GM21390 (cell line): ENCODE data around the gene LCNL1.

Experiments used
- ATAC-seq: cut with Tn5 transposase; IDR thresholded peaks from one replicate; pipeline ENCODE4 v1.9.1; 2021; ENCODE audit not compliant: unreplicated experiment

The LCNL1 gene

GRCh38 chr9:137009217-137009616, 26.4 kb downstream of the LCNL1 start:
- no peak for ATAC-seq

GRCh38 chr9:137009938-137010732, 27.3 kb downstream of the LCNL1 start:
- ATAC-seq, result no peak

- no peak for ATAC-seq
Measured at GRCh38 chr9:137011156-137011555, 28.4 kb downstream of the LCNL1 start.

GRCh38 chr9:137011907-137012675, 29.3 kb downstream of the LCNL1 start:
- no peak for ATAC-seq

- ATAC-seq, result no peak
Measured at GRCh38 chr9:137012694-137013570, 30.1 kb downstream of the LCNL1 start.

GRCh38 chr9:137013571-137013940, 30.8 kb downstream of the LCNL1 start:
- ATAC-seq, result no peak

- ATAC-seq, result no peak
Measured at GRCh38 chr9:137014166-137014565, 31.4 kb downstream of the LCNL1 start.

GRCh38 chr9:137014776-137015539, 32.2 kb downstream of the LCNL1 start:
- no peak for ATAC-seq

GRCh38 chr9:137015540-137015930, 32.7 kb downstream of the LCNL1 start:
- no peak for ATAC-seq

- ATAC-seq, result no peak
Measured at GRCh38 chr9:137015976-137016375, 33.2 kb downstream of the LCNL1 start.

GRCh38 chr9:137016436-137016835, 33.6 kb downstream of the LCNL1 start:
- no peak for ATAC-seq

- ATAC-seq, result no peak
Measured at GRCh38 chr9:137017071-137017470, 34.3 kb downstream of the LCNL1 start.

GRCh38 chr9:137017791-137018497, 35.2 kb downstream of the LCNL1 start:
- no peak for ATAC-seq

GRCh38 chr9:137018761-137019559, 36.2 kb downstream of the LCNL1 start:
- ATAC-seq, result no peak

GRCh38 chr9:137019891-137020683, 37.3 kb downstream of the LCNL1 start:
- no peak for ATAC-seq

- ATAC-seq, result no peak
Measured at GRCh38 chr9:137020771-137021567, 38.2 kb downstream of the LCNL1 start.

GRCh38 chr9:137021568-137021978, 38.8 kb downstream of the LCNL1 start:
- no peak for ATAC-seq
